GM12874 (cell line): ENCODE measurements around the gene SERPINE2.

Source experiments
- CTCF ChIP-seq: IDR thresholded peaks from 2 replicates; pipeline ENCODE4 v1.5.1; 2011; ENCODE audit warnings: low read depth, mild to moderate bottlenecking, control low read depth, low read length, moderate library complexity; ENCODE audit not compliant: insufficient read depth

SERPINE2 gene

GRCh38 chr2:224025874-224026273, 13.2 kb downstream of the SERPINE2 start:
- TF ChIP-seq CTCF: no peak

- no peak for TF ChIP-seq CTCF
These were observed 14.8 kb downstream of the SERPINE2 start for GRCh38 chr2:224024270-224024669.

GRCh38 chr2:224023188-224023587, 15.9 kb downstream of the SERPINE2 start:
- no peak for TF ChIP-seq CTCF

- TF ChIP-seq CTCF: no peak
These were observed 16.6 kb downstream of the SERPINE2 start for GRCh38 chr2:224022486-224022885.

GRCh38 chr2:224020523-224020922, 18.6 kb downstream of the SERPINE2 start:
- no peak for TF ChIP-seq CTCF

- no peak for TF ChIP-seq CTCF
These were observed 21.1 kb downstream of the SERPINE2 start for GRCh38 chr2:224017957-224018356.

GRCh38 chr2:224016963-224017362, 22.1 kb downstream of the SERPINE2 start:
- TF ChIP-seq CTCF: no peak

- no peak for TF ChIP-seq CTCF
These were observed 24.8 kb downstream of the SERPINE2 start for GRCh38 chr2:224014336-224014735.
